ENCODE results near the gene TATDN3. TPM values are rescaled to one million over a fixed set of nuclear protein-coding genes. Genes with fewer than 3 reads are reported as not detected.
"Not testable (repeated sequence)": the region's sequence is repeated elsewhere in the genome, so short reads cannot be mapped to it uniquely, and the experiment has no call there.

The TATDN3 gene
- polyA plus RNA-seq, 1 experiment: 4.6 TPM

DNA sequence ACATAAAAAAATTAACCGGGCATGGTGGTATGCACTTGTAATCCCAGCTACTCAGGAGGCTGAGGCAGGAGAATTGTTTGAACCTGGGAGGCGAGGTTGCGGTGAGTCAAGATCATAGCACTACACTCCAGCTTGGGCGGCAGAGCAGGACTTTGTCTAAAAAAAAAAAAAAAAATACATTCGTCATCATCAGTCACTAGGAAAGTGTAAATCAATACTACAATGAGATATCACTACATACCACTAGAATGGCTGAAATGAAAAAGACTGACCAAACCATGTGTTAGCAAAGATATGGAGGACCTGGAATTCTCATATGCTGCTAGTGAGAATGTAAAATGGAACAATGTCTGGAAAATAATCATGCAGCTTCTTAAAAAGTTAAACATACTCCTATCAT lies 46.5 kb downstream of the TATDN3 start:
- DNase-seq (ENCODE audit: low read depth): no peak
- TF ChIP-seq, protein P1, sequence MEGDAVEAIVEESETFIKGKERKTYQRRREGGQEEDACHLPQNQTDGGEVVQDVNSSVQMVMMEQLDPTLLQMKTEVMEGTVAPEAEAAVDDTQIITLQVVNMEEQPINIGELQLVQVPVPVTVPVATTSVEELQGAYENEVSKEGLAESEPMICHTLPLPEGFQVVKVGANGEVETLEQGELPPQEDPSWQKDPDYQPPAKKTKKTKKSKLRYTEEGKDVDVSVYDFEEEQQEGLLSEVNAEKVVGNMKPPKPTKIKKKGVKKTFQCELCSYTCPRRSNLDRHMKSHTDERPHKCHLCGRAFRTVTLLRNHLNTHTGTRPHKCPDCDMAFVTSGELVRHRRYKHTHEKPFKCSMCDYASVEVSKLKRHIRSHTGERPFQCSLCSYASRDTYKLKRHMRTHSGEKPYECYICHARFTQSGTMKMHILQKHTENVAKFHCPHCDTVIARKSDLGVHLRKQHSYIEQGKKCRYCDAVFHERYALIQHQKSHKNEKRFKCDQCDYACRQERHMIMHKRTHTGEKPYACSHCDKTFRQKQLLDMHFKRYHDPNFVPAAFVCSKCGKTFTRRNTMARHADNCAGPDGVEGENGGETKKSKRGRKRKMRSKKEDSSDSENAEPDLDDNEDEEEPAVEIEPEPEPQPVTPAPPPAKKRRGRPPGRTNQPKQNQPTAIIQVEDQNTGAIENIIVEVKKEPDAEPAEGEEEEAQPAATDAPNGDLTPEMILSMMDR (IDR thresholded peaks at IDR 0.05; ENCODE audit: insufficient read depth, low read depth, low read length): no peak
- Histone ChIP-seq H3K36me3 (ENCODE audit: control insufficient read depth, insufficient read depth, low read length) (no peaks in the 10 kb centered on the region), H3K4me3 (ENCODE audit: low read depth, low read length) (no peak overlapping the region), H3K27me3 (ENCODE audit: control insufficient read depth, insufficient read depth, low read length) (no peaks in the 10 kb centered on the region)
- POLR2A ChIA-PET: no interaction called here
- CTCF ChIA-PET: interaction anchor here (0.7 kb wide), 1 partner anchor 10 kb away, joined by 3 read pairs; the partner anchor contains the start of gene SPATA45

DNA sequence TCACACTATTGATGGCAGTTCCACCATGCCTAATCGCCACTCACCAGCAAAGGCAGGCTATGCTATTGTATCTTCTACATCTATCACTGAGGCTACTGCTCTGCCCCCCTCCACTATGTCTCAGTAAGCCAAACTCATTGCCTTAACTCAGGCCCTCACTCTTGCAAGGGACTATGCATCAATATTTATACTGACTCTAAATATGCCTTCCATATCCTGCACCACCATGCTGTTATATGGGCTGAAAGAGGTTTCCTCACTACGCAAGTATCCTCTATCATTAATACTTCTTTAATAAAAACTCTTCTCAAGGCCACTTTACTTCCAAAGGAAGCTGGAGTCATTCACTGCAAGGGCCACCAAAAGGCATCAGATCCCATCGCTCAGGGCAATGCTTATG lies 52.8 kb downstream of the TATDN3 start:
- H3K36me3 ChIP-seq (ENCODE audit: control insufficient read depth, insufficient read depth, low read length); DNase-seq (ENCODE audit: low read depth); H3K27me3 ChIP-seq (ENCODE audit: control insufficient read depth, insufficient read depth, low read length); H3K4me3 ChIP-seq (ENCODE audit: low read depth, low read length); CTCF ChIA-PET: not testable (repeated sequence)
- POLR2A ChIA-PET: interaction anchor here (0.6 kb wide), 1 partner anchor 14 kb away, joined by 4 read pairs; the partner anchor contains the start of gene FLVCR1

DNA sequence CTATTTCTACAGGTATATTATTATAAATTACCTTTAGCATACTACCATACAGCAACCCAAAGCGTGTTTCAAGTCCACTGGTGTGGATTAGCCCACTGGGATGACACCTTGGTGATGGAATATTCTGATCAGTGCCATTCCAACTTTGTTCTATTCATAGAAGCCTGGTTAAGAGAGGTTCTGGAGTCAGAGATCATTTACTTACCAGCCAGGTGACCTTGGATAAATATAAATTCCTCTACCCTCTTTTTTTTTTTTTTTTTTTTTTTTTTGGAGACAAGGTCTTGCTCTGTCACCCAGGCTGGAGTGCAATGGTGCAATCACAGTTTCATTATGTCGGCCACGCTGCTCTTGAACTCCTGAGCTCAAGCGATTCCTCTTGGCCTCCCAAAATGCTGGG lies 55.9 kb downstream of the TATDN3 start, which contains the start of gene SPATA45:
TSS of gene SPATA45 (minus strand) at position 101 of the 400 bp plus-strand sequence. CDS start 11,500 bp downstream, outside the sequence.
- ChIA-PET CTCF (interaction anchor here (1.4 kb wide), 1 partner anchor 10 kb away, joined by 3 read pairs; no protein-coding TSS in a partner anchor), POLR2A (interaction anchor here (0.5 kb wide), 1 partner anchor 14 kb away, joined by 8 read pairs; no protein-coding TSS in a partner anchor)
- Histone ChIP-seq H3K27me3 (ENCODE audit: control insufficient read depth, insufficient read depth, low read length) (no peaks in the 10 kb centered on the region), H3K4me3 (ENCODE audit: low read depth, low read length) (no peak within 1 kb of the TSS), H3K36me3 (ENCODE audit: control insufficient read depth, insufficient read depth, low read length) (no peaks in the 10 kb centered on the region)
- no peak for DNase-seq (ENCODE audit: low read depth)
- TF ChIP-seq, protein P1 (IDR thresholded peaks at IDR 0.05; ENCODE audit: insufficient read depth, low read depth, low read length): no peak

DNA sequence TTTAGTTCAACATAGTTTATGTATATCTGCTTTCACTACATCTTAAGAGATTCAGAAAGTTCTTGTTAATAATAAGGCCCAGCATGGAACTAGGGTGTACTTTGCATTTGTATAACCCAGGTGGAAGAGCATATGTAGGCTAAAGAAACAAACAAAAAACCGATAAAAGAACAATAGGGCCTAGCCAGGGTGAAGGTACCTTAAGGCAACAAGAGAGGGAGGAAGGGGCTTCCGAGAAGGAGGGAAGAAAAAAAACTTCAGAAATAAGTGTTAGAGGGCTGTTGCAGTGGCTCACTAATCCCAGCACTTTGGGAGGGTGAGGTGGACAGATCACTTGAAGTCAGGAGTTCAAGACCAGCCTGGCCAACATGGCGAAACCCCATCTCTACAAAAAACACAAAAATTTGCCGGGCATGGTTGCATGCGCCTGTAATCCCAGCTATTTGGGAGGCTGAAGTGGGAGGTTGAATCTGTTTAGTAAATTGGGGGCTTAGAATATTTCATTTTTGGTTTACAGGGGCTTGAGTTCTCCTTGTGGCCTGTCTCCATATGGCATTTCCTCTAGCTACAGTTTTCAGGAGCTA lies 60.5 kb downstream of the TATDN3 start:
- CTCF ChIA-PET: no interaction called here
- DNase-seq (ENCODE audit: low read depth): no peak
- POLR2A ChIA-PET: no interaction called here

DNA sequence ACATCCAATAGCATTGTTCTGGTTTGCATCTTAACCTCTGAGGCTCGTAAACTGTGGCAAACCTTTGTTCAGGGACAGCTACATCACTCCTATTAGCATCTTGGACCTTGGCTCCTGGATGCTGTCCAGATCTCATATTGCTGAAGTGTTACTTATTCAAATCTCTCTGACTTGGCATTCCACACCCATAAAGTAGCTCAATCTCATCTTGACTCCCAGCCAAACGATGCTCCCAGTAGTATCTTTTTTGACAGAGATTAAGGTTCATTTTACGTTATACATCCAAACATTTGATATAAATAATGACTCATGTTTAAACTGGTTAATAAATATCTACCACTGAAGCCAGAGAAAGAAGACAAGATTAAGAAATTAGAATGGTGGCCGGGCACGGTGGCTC lies 62.0 kb downstream of the TATDN3 start:
- ChIA-PET CTCF (no interaction called here), POLR2A (no interaction called here)
- TF ChIP-seq, protein P1 (IDR thresholded peaks at IDR 0.05; ENCODE audit: insufficient read depth, low read depth, low read length): no peak
- no peaks in the 10 kb centered on the region for H3K36me3 ChIP-seq (ENCODE audit: control insufficient read depth, insufficient read depth, low read length)
- no peaks in the 10 kb centered on the region for H3K27me3 ChIP-seq (ENCODE audit: control insufficient read depth, insufficient read depth, low read length)
- H3K4me3 ChIP-seq (ENCODE audit: low read depth, low read length): no peak overlapping the region
- no peak for DNase-seq (ENCODE audit: low read depth)

More for the DNA sequence above, 60.5 kb downstream of the TATDN3 start:
- Histone ChIP-seq H3K36me3 (ENCODE audit: control insufficient read depth, insufficient read depth, low read length) (no peaks in the 10 kb centered on the region), H3K27me3 (ENCODE audit: control insufficient read depth, insufficient read depth, low read length) (no peaks in the 10 kb centered on the region), H3K4me3 (ENCODE audit: low read depth, low read length) (no peak overlapping the region)
- TF ChIP-seq, protein P1 (IDR thresholded peaks at IDR 0.05; ENCODE audit: insufficient read depth, low read depth, low read length): no peak

DNA sequence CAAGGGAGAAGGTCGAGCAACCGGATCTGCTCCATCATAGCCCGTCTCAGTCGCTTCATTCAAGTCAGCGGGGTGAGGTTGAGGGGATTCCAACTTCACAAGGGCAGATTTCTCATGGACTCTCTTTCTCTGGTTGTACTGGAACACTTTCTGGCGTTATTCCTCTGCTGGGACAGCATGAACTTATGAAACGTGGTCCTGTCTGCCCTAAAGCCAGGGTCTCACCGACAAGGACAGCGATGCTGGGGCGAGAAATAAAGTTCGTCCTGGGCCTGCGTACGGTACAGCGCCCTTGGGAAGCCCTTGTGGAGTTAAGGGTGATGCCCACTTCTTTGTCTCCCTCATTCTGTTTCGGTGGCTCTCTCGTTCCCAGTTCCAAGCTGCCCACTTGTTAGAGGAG lies 65.1 kb downstream of the TATDN3 start:
- Histone ChIP-seq H3K4me3 (ENCODE audit: low read depth, low read length) (no peak overlapping the region; the same call in 1 of the 2 replicates), H3K36me3 (ENCODE audit: control insufficient read depth, insufficient read depth, low read length) (no peaks in the 10 kb centered on the region), H3K27me3 (ENCODE audit: control insufficient read depth, insufficient read depth, low read length) (no peaks in the 10 kb centered on the region)
- TF ChIP-seq, protein P1 (IDR thresholded peaks at IDR 0.05; ENCODE audit: insufficient read depth, low read depth, low read length): no peak
- no peak for DNase-seq (ENCODE audit: low read depth)
- POLR2A ChIA-PET: no interaction called here
- CTCF ChIA-PET: no interaction called here

Measured in BJ (cell line).